ENCODE data around the gene TBCK. TPM values are rescaled to one million over a fixed set of nuclear protein-coding genes. Genes with fewer than 3 reads are reported as not detected.

TBCK gene
- polyA plus RNA-seq, 1 experiment = 36.3 TPM

DNA sequence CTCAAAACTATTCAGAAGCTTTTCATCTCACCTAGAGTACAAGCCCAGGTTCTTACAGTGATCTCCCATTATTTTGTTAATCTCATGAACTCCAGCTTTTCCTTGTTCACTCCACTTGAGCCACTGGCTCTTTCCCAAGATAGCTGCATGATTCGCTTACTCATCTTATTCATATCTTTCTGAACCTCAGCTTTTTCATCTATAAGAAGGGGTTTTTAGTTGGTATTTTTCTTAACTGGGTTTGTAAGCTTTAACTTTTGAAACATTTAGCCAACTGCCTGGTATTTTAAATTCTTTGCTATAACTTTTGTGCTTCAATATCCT is 28.6 kb upstream of the TBCK start:
- Histone ChIP-seq H3K27me3 (ENCODE audit: control insufficient read depth, insufficient read depth, low read length) (no peaks in the 10 kb centered on the region), H3K36me3 (ENCODE audit: control insufficient read depth, insufficient read depth, low read length) (peaks cover 2% of the 10 kb centered on the region; the same call in 1 of the 2 replicates), H3K4me3 (ENCODE audit: low read depth, low read length) (no peak overlapping the region)
- ChIA-PET CTCF (interaction anchor here (0.6 to 1.5 kb wide), 4 partner anchors 8 to 456 kb away, joined by 3 to 5 read pairs (median 3); no protein-coding TSS in a partner anchor), POLR2A (interaction anchor here (1.2 kb wide), 1 partner anchor 11 kb away, joined by 7 read pairs; no protein-coding TSS in a partner anchor)
- DNase-seq (ENCODE audit: low read depth) = no peak
- TF ChIP-seq, protein P1, sequence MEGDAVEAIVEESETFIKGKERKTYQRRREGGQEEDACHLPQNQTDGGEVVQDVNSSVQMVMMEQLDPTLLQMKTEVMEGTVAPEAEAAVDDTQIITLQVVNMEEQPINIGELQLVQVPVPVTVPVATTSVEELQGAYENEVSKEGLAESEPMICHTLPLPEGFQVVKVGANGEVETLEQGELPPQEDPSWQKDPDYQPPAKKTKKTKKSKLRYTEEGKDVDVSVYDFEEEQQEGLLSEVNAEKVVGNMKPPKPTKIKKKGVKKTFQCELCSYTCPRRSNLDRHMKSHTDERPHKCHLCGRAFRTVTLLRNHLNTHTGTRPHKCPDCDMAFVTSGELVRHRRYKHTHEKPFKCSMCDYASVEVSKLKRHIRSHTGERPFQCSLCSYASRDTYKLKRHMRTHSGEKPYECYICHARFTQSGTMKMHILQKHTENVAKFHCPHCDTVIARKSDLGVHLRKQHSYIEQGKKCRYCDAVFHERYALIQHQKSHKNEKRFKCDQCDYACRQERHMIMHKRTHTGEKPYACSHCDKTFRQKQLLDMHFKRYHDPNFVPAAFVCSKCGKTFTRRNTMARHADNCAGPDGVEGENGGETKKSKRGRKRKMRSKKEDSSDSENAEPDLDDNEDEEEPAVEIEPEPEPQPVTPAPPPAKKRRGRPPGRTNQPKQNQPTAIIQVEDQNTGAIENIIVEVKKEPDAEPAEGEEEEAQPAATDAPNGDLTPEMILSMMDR (IDR thresholded peaks at IDR 0.05; ENCODE audit: insufficient read depth, low read depth, low read length) = no peak

- ChIA-PET CTCF (interaction anchor here (0.6 to 1.5 kb wide), 4 partner anchors 9 to 457 kb away, joined by 3 to 5 read pairs (median 3); no protein-coding TSS in a partner anchor), POLR2A (no interaction called here)
- H3K36me3 ChIP-seq (ENCODE audit: control insufficient read depth, insufficient read depth, low read length) = peaks cover 2% of the 10 kb centered on the region; the same call in 1 of the 2 replicates
- no peak for DNase-seq (ENCODE audit: low read depth)
- TF ChIP-seq, protein P1 (IDR thresholded peaks at IDR 0.05; ENCODE audit: insufficient read depth, low read depth, low read length) = no peak
- H3K27me3 ChIP-seq (ENCODE audit: control insufficient read depth, insufficient read depth, low read length) = no peaks in the 10 kb centered on the region
- H3K4me3 ChIP-seq (ENCODE audit: low read depth, low read length) = no peak overlapping the region
Measured at GRCh38 chr4:106343865-106344646, 28.0 kb upstream of the TBCK start.

DNA sequence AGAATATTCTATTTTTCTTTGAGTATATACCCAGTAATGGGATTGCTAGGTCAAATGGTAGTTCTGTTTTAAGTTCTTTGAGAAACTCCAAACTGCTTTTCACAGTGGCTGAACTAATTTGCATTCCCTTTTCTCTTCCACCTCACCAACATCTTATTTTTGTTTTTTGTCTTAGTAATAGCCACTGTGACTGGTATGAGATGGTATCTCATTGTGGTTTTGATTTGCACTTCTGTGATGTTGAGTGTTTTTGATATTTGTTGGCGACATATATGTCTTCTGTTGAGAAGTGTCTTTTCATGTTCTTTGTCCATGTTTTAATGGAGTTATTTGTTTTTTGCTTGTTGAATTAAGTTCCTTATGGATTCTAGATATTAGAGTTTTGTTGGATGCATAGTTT is 24.8 kb upstream of the TBCK start:
- CTCF ChIA-PET = interaction anchor here (1.7 kb wide), 1 partner anchor 11 kb away, joined by 3 read pairs; no protein-coding TSS in a partner anchor
- peaks cover 13% of the 10 kb centered on the region for H3K36me3 ChIP-seq (ENCODE audit: control insufficient read depth, insufficient read depth, low read length)
- no peaks in the 10 kb centered on the region for H3K27me3 ChIP-seq (ENCODE audit: control insufficient read depth, insufficient read depth, low read length)
- no peak for DNase-seq (ENCODE audit: low read depth)
- no peak overlapping the region for H3K4me3 ChIP-seq (ENCODE audit: low read depth, low read length)
- POLR2A ChIA-PET = no interaction called here
- TF ChIP-seq, protein P1 (IDR thresholded peaks at IDR 0.05; ENCODE audit: insufficient read depth, low read depth, low read length) = no peak

DNA sequence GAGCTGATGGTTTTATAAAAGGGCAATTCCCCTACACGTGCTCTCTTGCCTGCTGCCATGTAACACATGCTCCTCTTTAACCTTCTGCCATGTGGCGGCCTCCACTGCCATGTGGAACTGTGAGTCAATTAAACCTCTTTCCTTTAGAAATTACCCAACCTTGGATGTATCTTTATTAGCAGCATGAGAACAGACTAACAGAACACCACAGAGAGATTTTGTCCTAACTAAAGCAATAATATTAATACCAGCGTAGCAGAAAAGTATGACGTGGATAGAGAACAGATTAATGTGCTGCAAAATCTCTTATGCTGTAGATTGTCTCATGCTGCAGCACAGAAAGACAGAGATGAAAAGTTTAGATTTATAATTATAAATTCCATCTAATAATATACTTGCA is 23.4 kb upstream of the TBCK start:
- POLR2A ChIA-PET = no interaction called here
- TF ChIP-seq, protein P1 (IDR thresholded peaks at IDR 0.05; ENCODE audit: insufficient read depth, low read depth, low read length) = no peak
- Histone ChIP-seq H3K36me3 (ENCODE audit: control insufficient read depth, insufficient read depth, low read length) (peaks cover 13% of the 10 kb centered on the region), H3K4me3 (ENCODE audit: low read depth, low read length) (no peak overlapping the region), H3K27me3 (ENCODE audit: control insufficient read depth, insufficient read depth, low read length) (no peaks in the 10 kb centered on the region)
- DNase-seq (ENCODE audit: low read depth) = no peak
- CTCF ChIA-PET = interaction anchor here (1.7 kb wide), 1 partner anchor 9 kb away, joined by 3 read pairs; no protein-coding TSS in a partner anchor

DNA sequence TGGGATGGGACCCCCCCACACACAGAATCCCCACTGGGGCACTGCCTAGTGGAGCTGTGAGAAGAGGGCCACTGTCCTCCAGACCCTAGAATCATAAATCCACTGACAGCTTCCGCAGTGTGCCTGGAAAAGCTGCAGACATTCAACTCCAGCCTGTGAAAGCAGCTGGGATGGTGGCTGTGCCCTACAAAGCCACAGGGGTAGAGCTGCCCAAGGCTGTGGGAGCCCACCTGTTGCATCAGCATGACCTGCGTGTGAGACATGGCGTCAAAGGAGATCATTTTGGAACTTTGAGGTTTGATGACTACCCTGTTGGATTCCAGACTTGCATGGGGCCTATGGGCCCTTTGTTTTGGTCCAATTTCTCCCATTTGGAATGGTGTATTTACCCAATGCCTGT is 22.7 kb upstream of the TBCK start:
- ChIA-PET CTCF (no interaction called here), POLR2A (interaction anchor here (0.6 kb wide), 1 partner anchor 23 kb away, joined by 4 read pairs; the partner anchor contains the start of gene TBCK)
- DNase-seq (ENCODE audit: low read depth) = no peak
- H3K4me3 ChIP-seq (ENCODE audit: low read depth, low read length) = no peak overlapping the region
- TF ChIP-seq, protein P1 (IDR thresholded peaks at IDR 0.05; ENCODE audit: insufficient read depth, low read depth, low read length) = no peak
- H3K36me3 ChIP-seq (ENCODE audit: control insufficient read depth, insufficient read depth, low read length) = peaks cover 14% of the 10 kb centered on the region
- H3K27me3 ChIP-seq (ENCODE audit: control insufficient read depth, insufficient read depth, low read length) = no peaks in the 10 kb centered on the region

All from BJ (cell line).